Fibroblast of skin of right quadriceps (primary cell): ENCODE measurements around the gene OR56A5.
"Not testable (repeated sequence)": the region's sequence is repeated elsewhere in the genome, so short reads cannot be mapped to it uniquely, and the experiment has no call there.

Experiments
- DNase-seq: peaks from one replicate; pipeline ENCODE4 v3.0.0-alpha.2; 2013

The OR56A5 gene

DNA sequence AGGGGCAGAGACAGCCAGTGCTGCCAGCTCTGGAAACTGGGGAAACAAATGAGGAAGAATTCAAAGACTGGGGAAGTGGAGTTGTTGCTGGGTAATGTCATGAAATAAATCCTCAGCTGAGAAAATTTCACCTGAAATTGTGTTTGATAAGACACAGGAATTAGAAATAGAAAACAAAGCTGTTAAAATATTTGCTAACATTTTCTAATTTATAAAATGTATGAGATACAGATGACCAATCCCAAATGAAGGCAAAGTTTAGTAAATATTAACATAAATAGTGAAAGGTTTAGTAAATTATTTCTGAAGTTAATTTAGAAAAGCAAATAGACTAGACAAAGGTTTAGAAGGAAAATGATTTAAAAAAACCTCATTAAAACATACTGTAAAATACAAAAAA, at the start of gene OR56A5:
TSS of gene OR56A5 (minus strand) at position 101 of the 400 bp plus-strand sequence. CDS start at position 101, 0 bp downstream.
- no peak for DNase-seq

DNA sequence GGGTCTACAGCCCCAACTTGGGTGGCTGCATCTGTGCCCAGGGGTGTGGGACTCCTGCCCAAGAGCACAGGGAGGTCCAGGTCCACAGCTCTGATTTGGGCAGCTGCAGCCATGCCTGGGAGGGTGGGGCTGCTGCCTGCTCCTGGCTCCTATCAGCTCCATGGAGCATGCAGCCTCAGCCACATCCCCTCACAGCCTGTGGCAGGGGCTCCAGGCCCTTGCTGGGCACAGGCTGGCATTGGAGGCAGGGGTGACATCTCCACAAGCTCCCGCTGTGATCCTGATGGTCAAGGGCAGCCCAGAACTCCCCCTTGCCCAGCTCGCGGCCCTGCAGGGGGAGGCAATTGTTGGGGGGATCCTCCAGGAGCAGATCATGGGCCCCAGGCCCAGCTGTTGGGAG, 44.7 kb upstream of the OR56A5 start:
- DNase-seq: no peak

DNA sequence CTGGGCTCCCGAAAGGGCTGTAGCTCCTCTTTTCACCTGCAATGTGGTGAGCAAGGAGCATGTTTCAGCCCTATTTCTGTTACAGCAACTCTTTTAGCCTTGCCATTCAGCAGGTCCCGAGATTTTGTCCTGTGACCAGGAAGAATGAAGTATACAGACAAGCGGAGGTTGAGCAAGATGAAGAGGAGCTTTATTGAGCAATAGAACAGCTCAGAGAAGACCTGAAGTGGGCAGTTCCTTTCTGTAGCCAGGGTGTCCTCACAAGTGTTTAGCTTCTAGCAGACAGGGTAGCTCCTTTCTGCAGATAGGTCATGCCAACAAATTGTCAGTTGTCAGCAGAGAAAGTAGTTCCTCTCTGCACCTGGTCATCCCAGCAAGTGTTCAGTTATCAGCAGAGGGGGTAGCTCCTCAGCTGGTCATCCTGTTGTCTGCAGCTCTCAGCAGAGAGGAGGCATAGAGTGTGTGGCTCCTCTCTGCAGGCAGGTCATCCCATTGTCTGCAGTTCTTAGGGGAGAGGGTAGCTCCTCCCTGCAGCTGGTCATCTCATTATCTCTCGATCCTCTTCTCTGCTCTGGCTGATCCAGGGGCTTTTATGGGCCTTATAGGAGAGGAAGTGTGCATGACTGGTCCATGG, 43.9 kb upstream of the OR56A5 start:
- no peak for DNase-seq

DNA sequence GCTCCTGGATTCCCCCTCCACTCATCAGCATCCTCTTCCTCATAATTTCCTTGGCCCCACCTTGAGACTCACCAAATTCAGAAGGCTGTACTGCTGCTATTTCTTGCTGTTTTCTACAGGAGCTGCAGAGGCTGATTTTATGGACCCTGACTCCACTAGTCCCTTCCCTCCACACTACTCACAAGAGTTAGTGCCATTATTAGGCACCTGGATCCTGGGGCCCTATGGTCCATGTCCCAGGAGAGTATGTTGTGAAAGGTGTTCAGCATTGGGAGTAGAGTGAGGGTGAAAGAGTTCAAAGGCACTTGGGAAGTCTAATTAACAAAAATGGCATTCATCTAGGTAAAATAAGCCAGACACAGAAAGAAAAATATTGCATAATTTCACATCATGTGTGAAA, 38.6 kb upstream of the OR56A5 start, which contains the start of gene OR56A4:
TSS of gene OR56A4 (minus strand) at position 101 of the 400 bp plus-strand sequence. CDS start 3,954 bp downstream, outside the sequence.
- DNase-seq: no peak

DNA sequence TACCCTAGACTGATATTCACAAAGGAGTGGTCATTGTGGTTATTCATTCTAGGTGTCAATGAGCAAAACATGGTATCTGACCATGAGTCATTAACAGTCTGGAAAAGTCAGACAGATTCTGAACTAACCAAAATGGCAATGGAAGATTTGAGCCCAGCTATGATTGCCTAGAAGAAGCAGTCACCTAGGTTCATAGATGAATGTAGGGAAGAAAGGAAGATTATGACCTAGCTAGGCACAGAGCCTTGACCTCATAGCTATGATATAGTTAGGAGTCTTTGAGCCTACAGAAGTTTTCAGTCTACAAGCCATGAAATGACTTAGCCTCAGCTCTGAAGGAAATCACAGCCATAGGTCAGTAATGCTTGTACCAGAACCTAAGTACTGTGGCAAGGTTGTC, 38.1 kb upstream of the OR56A5 start:
- no peak for DNase-seq

DNA sequence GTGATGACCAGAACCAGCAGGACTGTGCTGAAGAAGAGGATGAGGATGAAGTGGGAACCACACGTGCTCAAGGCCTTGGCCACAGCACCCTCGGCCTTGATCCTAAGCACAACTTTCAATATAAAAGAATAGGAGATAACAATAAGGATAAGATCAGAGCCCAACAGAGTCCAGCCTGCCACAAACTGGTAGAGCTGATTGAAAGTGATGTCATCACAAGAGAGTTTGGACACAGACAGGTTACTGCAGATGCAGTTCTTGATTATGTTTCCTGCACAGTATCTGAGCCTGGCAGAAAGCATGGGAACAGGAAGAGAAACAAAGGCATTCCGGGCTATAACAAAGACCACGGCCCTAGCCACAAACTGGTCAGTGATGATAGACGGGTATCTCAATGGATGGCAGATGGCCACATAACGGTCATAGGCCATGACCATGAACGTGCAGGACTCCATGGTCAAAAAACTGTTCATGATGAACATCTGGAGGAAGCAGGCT, 34.0 kb upstream of the OR56A5 start:
- no peak for DNase-seq

- no peak for DNase-seq
These were observed 26.5 kb upstream of the OR56A5 start for GRCh38 chr11:5994791-5995190.

DNA sequence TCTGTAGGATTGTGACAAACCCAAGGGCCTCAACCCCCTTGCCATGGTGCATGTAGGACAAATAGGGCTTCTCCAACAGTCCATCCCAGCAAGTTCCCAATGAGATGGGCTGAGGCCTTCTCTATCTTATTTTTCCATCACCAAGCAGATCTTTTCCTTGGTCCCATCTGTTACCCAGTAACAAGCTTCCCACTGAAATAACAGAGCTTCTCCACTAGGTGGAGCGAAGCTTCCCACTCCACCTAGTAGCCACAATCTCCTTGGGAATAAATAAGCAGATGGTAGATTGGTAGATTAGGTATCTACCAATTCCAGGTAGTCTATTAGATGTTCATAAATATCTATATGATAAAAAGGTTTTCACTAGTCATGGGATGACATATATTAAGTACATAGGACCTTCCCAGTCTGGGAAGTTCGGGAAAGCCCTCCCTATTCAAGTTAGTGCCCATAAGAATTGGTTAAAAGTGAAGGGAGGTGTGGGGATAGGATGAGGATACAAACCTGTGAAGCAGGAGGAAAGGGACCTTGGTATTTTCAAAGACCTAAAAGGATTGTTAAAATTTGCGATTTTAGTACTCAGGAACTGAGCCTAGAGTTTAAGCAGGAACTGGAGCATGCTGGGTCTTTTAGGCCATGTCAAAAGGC, 24.4 kb upstream of the OR56A5 start:
- DNase-seq: no peak

- DNase-seq: no peak
These were observed 23.9 kb upstream of the OR56A5 start for GRCh38 chr11:5992150-5992549.

- DNase-seq: no peak
These were observed 20.9 kb upstream of the OR56A5 start for GRCh38 chr11:5989203-5989602.

GRCh38 chr11:5986885-5987284, 18.6 kb upstream of the OR56A5 start, which contains the start of gene OR52L1:
OR52L1 (minus strand) TSS chr11:5986985; CDS start chr11:5986930, 55 bp downstream.
- DNase-seq: no peak

GRCh38 chr11:5983443-5983842, 15.1 kb upstream of the OR56A5 start:
- DNase-seq: no peak

DNA sequence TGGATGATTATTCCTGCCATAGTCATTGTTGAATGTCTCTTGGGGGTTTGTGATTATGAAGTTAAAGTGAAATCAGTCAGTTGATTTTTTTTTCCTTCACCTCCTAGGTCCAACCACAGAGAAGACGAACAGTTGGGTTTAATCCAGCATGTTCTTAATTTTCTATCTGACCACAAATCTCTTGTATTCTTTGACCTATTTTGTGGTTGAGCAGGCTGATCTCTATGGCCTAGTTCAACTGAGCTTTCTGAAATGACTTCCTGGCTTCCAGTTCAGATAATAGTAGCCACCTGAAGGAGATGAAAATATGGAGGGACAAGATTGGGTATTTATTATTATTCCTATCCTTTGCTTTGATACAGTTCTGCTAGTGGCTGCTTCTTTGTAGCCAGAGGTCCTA, 5.2 kb upstream of the OR56A5 start:
- DNase-seq: no peak

- no peak for DNase-seq
These were observed 586 bp downstream of the OR56A5 start for GRCh38 chr11:5967708-5968107.

DNA sequence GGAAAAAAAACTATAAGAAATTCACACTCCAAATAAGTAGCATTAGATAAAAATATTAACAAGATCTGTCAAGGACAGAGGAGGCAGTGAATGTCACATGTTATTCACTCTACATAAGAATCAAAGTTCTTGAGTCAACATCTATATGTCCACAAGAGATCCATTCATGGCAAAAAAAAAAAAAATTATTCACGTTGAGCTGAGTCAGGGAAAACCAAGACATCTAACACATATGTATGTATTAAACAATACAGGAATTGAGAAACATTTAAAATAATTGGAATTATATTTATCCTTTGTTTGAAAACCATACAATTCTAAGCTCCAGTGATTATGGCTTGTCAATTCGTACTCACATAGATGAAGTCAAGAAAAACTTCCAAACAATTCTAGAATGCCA, 1.3 kb downstream of the OR56A5 start:
- no peak for DNase-seq

GRCh38 chr11:5960704-5961320, 7.5 kb downstream of the OR56A5 start:
- DNase-seq: not testable (repeated sequence)

- no peak for DNase-seq
These were observed 12.7 kb downstream of the OR56A5 start for GRCh38 chr11:5955586-5955985.

GRCh38 chr11:5941951-5942350, 26.3 kb downstream of the OR56A5 start, which contains the start of gene OR56A3:
OR56A3 (plus strand) TSS chr11:5942251; CDS start chr11:5947347, 5,096 bp downstream.
- no peak for DNase-seq

DNA sequence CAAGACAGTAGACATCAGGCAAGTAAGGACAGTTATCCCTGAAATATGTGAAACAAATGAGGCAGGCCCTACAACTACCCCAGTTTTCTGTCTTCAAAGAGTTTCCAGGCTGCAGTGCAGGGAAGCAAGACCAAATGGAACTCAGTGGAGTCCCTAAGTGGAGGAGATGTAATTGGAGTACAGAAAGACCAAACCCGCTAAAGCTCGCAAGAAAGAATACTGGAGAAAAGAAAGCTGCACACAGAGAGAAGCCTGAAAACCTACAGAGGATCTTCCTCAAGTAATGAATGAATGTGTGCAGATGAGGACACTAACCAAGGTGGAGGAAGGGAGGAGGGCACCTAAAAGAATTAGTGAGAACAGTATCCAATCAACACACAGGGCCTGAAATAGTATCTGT, 27.5 kb downstream of the OR56A5 start:
- no peak for DNase-seq

GRCh38 chr11:5938603-5938965, 29.7 kb downstream of the OR56A5 start:
- no peak for DNase-seq

- no peak for DNase-seq
These were observed 30.3 kb downstream of the OR56A5 start for GRCh38 chr11:5937868-5938602.

DNA sequence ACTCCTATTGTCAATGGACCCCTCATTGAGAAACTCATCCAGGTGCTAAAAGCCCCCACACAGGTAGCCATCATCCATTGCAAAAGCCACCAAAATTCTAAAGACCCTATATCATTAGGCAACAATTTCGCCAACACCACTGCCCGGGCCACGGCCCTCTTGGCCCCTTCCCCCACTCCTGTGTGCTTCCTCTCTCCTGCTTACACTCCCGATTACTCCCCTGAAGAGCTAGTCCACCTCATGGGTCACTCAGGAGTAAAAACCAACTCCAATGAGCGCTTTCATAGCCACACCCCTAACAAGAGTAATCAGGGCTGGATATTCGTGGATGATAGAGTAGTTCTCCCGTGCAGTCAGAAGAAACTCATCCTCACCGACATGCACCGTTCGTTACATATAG, 35.2 kb downstream of the OR56A5 start:
- DNase-seq: no peak

- DNase-seq: no peak
These were observed 35.6 kb downstream of the OR56A5 start for GRCh38 chr11:5932671-5933070.
